Astrocyte (in vitro differentiated cells and primary cell): ENCODE data around the gene MS4A18. TPM values are rescaled to one million over a fixed set of nuclear protein-coding genes. Genes with fewer than 3 reads are reported as not detected.

Experiments used
- DNase-seq: peaks from one replicate; pipeline ENCODE4 v3.0.0-alpha.2; 2010; ENCODE audit warnings: low read depth
- FAIRE-seq: peaks from 2 replicates; lab custom pipeline; 2011; peaks lifted over from hg19 to GRCh38; lab: Jason Lieb, UNC
- H2AFZ ChIP-seq: 2 replicates; pipeline ENCODE4 v1.6.0; 2012; ENCODE audit warnings: low read depth, low read length, inconsistent platforms
- H3K27ac ChIP-seq: 2 replicates; pipeline ENCODE4 v1.5.1; 2011; ENCODE audit warnings: low read depth, low read length, inconsistent platforms
- H3K27me3 ChIP-seq: 2 replicates; pipeline ENCODE4 v1.6.0; 2011; ENCODE audit warnings: low read length, inconsistent platforms; ENCODE audit not compliant: insufficient read depth
- H3K36me3 ChIP-seq: 2 replicates; pipeline ENCODE4 v1.5.1; 2011; ENCODE audit warnings: low read length, inconsistent platforms; ENCODE audit not compliant: insufficient read depth
- H3K4me1 ChIP-seq: 2 replicates; pipeline ENCODE4 v1.5.1; 2011; ENCODE audit warnings: low read length, inconsistent platforms; ENCODE audit not compliant: insufficient read depth
- H3K4me2 ChIP-seq: 2 replicates; pipeline ENCODE4 v1.6.0; 2012; ENCODE audit warnings: low read length, inconsistent platforms
- H3K4me3 ChIP-seq: 2 replicates; pipeline ENCODE4 v1.5.1; 2011; ENCODE audit warnings: low read depth, mild to moderate bottlenecking, low read length, inconsistent platforms; ENCODE audit not compliant: insufficient read depth
- H3K79me2 ChIP-seq: 2 replicates; pipeline ENCODE4 v1.6.0; 2012; ENCODE audit warnings: mild to moderate bottlenecking, low read length, inconsistent platforms; ENCODE audit not compliant: insufficient read depth
- H3K9ac ChIP-seq: 2 replicates; pipeline ENCODE4 v1.6.0; 2012; ENCODE audit warnings: mild to moderate bottlenecking, low read length, inconsistent platforms
- H3K9me3 ChIP-seq: 2 replicates; pipeline ENCODE4 v1.5.1; 2012; ENCODE audit warnings: low read depth, mild to moderate bottlenecking, low read length, inconsistent platforms; ENCODE audit not compliant: insufficient read depth
- H4K20me1 ChIP-seq: 2 replicates; pipeline ENCODE4 v1.6.0; 2012; ENCODE audit warnings: low read length, inconsistent platforms; ENCODE audit not compliant: insufficient read depth
- H3K27ac Mint-ChIP-seq: one replicate; pipeline ENCODE4 v1.8.0; 2021; ENCODE audit warnings: mild to moderate bottlenecking, mixed read lengths; ENCODE audit not compliant: unreplicated experiment
- H3K27me3 Mint-ChIP-seq: one replicate; pipeline ENCODE4 v1.8.0; 2021; ENCODE audit warnings: low read depth, mixed read lengths; ENCODE audit not compliant: unreplicated experiment
- H3K36me3 Mint-ChIP-seq: one replicate; pipeline ENCODE4 v1.8.0; 2021; ENCODE audit warnings: low read depth, mixed read lengths; ENCODE audit not compliant: unreplicated experiment
- H3K4me1 Mint-ChIP-seq: one replicate; pipeline ENCODE4 v1.8.0; 2021; ENCODE audit warnings: low read depth, mixed read lengths; ENCODE audit not compliant: unreplicated experiment
- H3K4me3 Mint-ChIP-seq: one replicate; pipeline ENCODE4 v1.8.0; 2021; ENCODE audit warnings: mild to moderate bottlenecking, moderate library complexity, mixed read lengths; ENCODE audit not compliant: unreplicated experiment
- H3K9me3 Mint-ChIP-seq: one replicate; pipeline ENCODE4 v1.8.0; 2021; ENCODE audit warnings: mild to moderate bottlenecking, mixed read lengths; ENCODE audit not compliant: unreplicated experiment
- EZH2 ChIP-seq: IDR thresholded peaks from 2 replicates; pipeline ENCODE4 v1.6.1; 2012; ENCODE audit warnings: mild to moderate bottlenecking, low read length, inconsistent platforms; ENCODE audit not compliant: insufficient read depth
- total RNA-seq: library from RNA; stranded (reverse); gene quantifications from 2 replicates; pipeline ENCODE4 v1.2.1, GENCODE V29; 2021
- TF ChIP-seq, protein P1 (sequence below): IDR thresholded peaks from 2 replicates; pipeline ENCODE4 v1.5.1; 2011; ENCODE audit warnings: low read depth, mild to moderate bottlenecking, inconsistent platforms, low read length, moderate library complexity; ENCODE audit not compliant: insufficient read depth

Gene MS4A18
- total RNA-seq, 1 donor from 2014 or later, result not detected

DNA sequence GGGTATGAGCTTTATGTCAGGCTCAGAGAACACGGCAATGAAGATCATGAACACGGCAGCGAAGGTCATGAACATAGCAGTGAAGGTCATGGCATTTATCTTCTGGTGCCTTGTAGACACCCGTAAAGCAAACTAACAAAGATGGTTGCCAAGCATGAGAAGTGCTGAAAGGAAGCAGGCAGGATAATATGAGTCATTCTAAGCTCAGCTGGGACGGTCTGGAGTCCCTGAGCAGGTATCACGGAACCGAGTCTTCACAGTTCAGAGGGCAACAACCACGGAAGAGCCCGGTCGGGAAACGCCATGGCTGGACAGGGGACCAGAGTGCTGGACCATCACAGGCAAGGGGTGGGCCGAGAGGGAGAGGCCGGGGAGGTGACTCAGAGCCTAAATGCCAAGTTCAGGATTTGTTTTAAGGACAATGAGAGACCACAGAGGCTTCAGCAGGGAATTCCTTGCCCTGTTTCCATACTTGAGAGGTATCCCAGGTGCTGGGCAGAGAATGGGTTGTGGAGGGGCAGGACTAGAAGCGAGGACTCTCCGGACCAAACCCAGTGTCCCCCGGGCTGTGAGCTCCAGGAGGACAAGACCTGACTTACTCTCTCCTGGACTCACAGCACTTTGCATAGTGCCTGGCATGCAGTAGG is 47.5 kb downstream of the MS4A18 start:
- TF ChIP-seq, protein P1, sequence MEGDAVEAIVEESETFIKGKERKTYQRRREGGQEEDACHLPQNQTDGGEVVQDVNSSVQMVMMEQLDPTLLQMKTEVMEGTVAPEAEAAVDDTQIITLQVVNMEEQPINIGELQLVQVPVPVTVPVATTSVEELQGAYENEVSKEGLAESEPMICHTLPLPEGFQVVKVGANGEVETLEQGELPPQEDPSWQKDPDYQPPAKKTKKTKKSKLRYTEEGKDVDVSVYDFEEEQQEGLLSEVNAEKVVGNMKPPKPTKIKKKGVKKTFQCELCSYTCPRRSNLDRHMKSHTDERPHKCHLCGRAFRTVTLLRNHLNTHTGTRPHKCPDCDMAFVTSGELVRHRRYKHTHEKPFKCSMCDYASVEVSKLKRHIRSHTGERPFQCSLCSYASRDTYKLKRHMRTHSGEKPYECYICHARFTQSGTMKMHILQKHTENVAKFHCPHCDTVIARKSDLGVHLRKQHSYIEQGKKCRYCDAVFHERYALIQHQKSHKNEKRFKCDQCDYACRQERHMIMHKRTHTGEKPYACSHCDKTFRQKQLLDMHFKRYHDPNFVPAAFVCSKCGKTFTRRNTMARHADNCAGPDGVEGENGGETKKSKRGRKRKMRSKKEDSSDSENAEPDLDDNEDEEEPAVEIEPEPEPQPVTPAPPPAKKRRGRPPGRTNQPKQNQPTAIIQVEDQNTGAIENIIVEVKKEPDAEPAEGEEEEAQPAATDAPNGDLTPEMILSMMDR, result no peak
- TF ChIP-seq EZH2, result no peak
- Histone ChIP-seq H3K4me3 (no peak overlapping the region), H3K9ac (no peak overlapping the region), H3K4me2 (no peak overlapping the region), H3K27me3 (no peaks in the 10 kb centered on the region), H3K9me3 (no peaks in the 10 kb centered on the region), H3K36me3 (no peaks in the 10 kb centered on the region), H3K4me1 (peaks cover 8% of the 10 kb centered on the region), H4K20me1 (no peaks in the 10 kb centered on the region), H2AFZ (no peak overlapping the region), H3K79me2 (no peaks in the 10 kb centered on the region), H3K27ac (no peak overlapping the region)
- Mint-ChIP-seq H3K27me3 (peaks cover 5% of the 10 kb centered on the region), H3K4me3 (no peak overlapping the region), H3K27ac (peak overlapping the region; percentile 0), H3K9me3 (peaks cover 2% of the 10 kb centered on the region), H3K4me1 (peaks cover 12% of the 10 kb centered on the region), H3K36me3 (no peaks in the 10 kb centered on the region)
- DNase-seq, result no peak
- no peak for FAIRE-seq

DNA sequence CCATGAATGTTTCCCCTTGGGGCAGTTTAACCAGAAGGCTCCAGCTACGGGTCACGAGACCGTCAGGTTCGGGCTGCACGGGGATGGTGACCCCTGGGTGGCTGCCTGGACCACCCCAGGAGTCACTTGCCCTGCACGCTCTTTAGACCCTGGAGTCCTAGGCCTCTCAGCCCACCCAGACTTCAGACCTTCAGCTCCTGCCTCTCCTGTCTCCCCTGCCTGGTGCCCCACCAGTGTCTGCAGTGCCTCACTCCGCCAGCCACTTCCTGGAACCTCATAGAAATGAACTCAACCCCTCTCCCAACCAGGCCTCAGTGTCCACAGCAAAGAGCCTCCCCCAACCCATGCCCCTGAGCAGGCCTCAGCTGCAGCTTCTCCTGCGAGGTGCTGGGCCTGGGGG is 48.1 kb downstream of the MS4A18 start:
- Histone ChIP-seq H3K27ac (no peak overlapping the region), H3K4me1 (peaks cover 15% of the 10 kb centered on the region), H3K9me3 (no peaks in the 10 kb centered on the region), H3K27me3 (no peaks in the 10 kb centered on the region), H3K9ac (no peak overlapping the region), H3K36me3 (no peaks in the 10 kb centered on the region), H3K79me2 (no peaks in the 10 kb centered on the region), H3K4me2 (no peak overlapping the region), H3K4me3 (no peak overlapping the region), H2AFZ (no peak overlapping the region), H4K20me1 (no peaks in the 10 kb centered on the region)
- H3K4me3 Mint-ChIP-seq, result no peak overlapping the region
- no peaks in the 10 kb centered on the region for H3K9me3 Mint-ChIP-seq
- H3K4me1 Mint-ChIP-seq, result peaks cover 19% of the 10 kb centered on the region
- H3K36me3 Mint-ChIP-seq, result no peaks in the 10 kb centered on the region
- H3K27me3 Mint-ChIP-seq, result peaks cover 3% of the 10 kb centered on the region
- DNase-seq (no peak), FAIRE-seq (no peak)
- TF ChIP-seq EZH2, result no peak
- TF ChIP-seq, protein P1, result no peak
- H3K27ac Mint-ChIP-seq, result no peak overlapping the region

DNA sequence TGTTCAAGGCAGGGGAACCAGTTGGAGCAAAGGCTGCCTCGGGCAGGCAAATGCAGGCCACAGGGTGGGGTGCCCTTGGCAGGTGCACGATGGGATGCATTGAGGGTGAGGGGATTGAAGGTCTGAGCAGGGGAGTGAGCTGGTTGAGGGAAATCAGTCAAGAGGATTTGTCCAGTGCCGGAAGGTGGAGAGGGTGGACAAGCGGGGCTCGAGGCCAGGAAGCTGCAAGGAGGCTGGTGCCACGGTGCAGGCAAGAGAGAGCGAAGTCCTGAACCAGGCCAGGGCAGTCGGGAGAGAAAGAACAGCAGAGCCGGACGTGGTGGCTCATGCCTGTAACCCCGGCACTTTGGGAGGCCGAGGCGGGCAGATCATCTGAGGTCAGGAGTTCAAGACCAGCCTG is 50.2 kb downstream of the MS4A18 start:
- Histone ChIP-seq H3K4me1 (peaks cover 17% of the 10 kb centered on the region), H4K20me1 (no peaks in the 10 kb centered on the region), H3K36me3 (no peaks in the 10 kb centered on the region), H3K27me3 (no peaks in the 10 kb centered on the region), H3K9me3 (no peaks in the 10 kb centered on the region), H3K79me2 (no peaks in the 10 kb centered on the region), H2AFZ (no peak overlapping the region), H3K4me2 (no peak overlapping the region), H3K27ac (no peak overlapping the region), H3K9ac (no peak overlapping the region), H3K4me3 (no peak overlapping the region)
- TF ChIP-seq, protein P1, result no peak
- TF ChIP-seq EZH2, result no peak
- FAIRE-seq (no peak), DNase-seq (no peak)
- Mint-ChIP-seq H3K4me1 (peaks cover 21% of the 10 kb centered on the region), H3K4me3 (no peak overlapping the region), H3K36me3 (no peaks in the 10 kb centered on the region), H3K27me3 (peaks cover 3% of the 10 kb centered on the region), H3K9me3 (no peaks in the 10 kb centered on the region), H3K27ac (no peak overlapping the region)
